Measurements from ENCODE around the gene MRPL14. TPM values are rescaled to one million over a fixed set of nuclear protein-coding genes. Genes with fewer than 3 reads are reported as not detected.

Gene MRPL14
- polyA plus RNA-seq, 1 donor from 2014 or later: 70.6 TPM

DNA sequence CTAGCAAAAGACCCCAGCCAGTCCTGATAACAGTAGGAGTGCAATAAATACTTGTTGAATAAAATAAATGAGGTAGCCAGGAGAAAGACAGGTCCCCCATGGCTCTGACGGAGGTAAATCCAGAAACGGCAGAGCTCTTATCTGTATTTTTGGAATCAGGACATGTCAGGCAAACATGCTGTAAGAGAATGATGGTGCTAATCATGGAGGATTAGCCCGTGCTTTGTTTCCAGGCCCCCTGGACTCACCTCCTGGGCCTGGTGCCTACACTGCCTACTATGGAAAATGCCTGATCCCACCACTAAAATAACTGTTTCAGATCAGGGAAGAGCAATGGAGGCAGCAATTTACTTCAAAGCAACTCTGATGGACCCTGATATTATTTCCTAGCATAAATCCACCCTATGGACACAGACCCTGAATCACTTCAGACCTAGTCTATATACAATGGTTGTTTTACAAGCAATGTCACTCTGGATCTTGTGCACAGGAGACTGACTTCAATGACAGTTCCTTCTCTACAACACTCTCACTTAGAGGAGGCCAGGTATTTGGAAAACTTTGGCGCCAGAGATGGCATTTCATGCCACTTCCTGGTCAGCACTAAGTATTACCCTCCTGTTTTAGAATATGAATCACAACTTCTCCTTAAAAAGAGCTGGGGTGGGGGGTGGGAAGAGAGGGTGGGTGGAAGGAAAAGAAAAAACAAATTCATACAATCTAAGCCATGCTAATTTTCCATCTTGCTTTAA lies 6.4 kb downstream of the MRPL14 start:
- Mint-ChIP-seq H3K9me3 (no peaks in the 10 kb centered on the region), H3K27ac (peak overlapping the region in 1 of 3 donors; percentile 11), H3K27me3 (no peaks in the 10 kb centered on the region), H3K4me1 (peaks cover 37 to 57% (median 50%) of the 10 kb centered on the region in 3 donors), H3K4me3 (peak overlapping the region in 1 of 4 donors; percentile 6), H3K36me3 (peaks cover 2% of the 10 kb centered on the region)

DNA sequence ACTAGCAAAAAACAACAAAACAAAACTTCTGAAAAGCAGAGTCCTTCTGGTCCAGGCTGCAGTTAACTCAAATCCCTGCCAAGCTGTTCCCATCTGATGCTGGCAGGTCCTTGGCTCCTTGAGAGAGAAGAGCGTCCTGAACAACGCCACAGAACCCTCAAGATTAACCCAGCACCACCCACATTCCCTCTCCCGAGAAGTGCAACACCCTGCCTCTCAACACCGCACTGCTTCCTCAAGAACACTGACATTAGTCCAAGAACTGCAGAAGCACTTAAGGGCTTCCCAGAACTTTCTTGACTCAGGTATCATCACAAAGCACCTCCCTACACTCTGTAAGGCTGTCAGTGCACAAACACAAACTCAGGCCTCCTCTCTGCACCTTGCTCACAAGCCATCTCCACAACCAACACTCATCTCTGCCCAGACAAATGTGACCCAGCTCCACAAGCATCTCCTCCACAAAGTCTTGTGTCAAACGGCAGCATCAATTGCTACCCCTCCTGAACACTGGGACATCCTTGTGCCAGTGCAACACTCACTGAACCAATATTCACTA lies 7.5 kb downstream of the MRPL14 start:
- no peak overlapping the region for H3K4me3 Mint-ChIP-seq
- peak overlapping the region in 2 of 3 donors; percentile 9 to 64 for H3K27ac Mint-ChIP-seq
- peaks cover 33 to 51% (median 46%) of the 10 kb centered on the region in 3 donors for H3K4me1 Mint-ChIP-seq
- peaks cover 2% of the 10 kb centered on the region for H3K36me3 Mint-ChIP-seq
- no peaks in the 10 kb centered on the region for H3K9me3 Mint-ChIP-seq
- H3K27me3 Mint-ChIP-seq: no peaks in the 10 kb centered on the region

DNA sequence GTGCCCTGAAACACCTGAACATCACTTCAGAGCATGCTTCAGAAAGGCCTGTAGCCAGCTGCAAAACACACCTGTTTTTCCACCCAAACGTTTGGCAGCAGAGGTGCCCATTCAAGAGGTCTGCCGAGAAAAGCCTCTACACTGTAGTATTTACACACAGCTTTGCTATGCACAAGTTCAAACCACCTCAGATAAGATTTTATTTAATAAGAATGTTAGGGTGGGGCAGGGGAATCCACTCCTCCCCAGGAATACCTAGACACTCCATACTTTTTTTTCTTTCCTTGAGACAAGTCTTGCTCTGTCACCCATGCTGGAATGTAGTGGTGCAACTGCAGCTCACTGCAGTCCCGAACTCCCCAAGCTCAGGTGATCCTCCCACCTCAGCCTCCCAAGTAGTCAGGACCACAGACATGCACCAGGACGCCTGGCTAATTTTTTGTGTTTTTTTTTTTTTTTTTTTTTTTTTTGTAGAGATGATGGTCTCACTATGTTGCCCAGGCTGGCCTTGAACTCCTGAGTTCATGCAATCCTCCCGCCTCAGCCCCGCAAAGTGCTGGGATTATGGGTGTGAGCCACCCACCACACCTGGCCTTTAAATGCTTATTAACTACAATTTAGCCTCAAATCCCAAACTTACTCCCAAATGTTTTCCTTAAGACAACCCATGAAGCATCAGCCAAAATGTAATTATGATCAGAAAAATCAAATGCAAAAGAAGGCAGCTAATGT lies 9.7 kb downstream of the MRPL14 start:
- Mint-ChIP-seq H3K4me1 (peaks cover 13 to 29% (median 26%) of the 10 kb centered on the region in 3 donors), H3K9me3 (no peaks in the 10 kb centered on the region), H3K36me3 (peaks cover 2% of the 10 kb centered on the region), H3K27ac (peak overlapping the region in 1 of 3 donors; percentile 16), H3K4me3 (no peak overlapping the region), H3K27me3 (no peaks in the 10 kb centered on the region)

DNA sequence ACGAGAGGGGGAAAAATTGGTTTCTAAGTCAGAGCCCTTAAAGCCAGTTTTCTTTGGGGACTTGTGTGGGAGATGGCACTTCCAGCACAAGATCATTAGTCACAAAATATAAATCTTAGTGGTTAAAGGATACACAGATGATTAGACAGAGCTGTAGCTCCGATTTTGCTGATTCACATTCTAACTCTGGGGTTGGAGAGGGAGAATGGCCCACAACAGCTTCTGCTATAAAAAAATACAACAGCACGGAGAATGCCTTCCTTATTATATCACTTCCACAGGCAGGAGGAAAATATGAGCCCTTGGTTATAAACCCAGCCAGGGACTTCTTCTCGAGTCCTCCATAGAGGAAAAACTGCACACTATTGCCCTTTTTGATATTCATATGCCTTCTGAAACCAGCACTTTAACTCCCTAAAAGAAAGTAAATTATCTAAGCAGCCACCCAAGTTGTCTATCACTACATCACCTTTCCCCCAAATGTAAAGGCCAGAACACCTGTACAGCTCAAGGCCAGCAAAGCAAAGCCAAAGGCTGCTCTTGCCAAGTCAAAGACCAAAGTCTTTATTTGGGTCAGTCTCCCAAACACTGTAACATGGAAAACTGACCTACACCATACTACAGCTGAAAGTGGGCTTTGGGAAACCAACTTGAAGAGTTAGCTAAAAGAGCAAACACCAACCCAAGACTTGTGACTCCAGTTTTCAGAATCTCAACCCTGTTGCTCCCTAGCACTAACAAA lies 10.4 kb downstream of the MRPL14 start:
- Mint-ChIP-seq H3K27me3 (no peaks in the 10 kb centered on the region), H3K36me3 (peaks cover 2% of the 10 kb centered on the region), H3K4me1 (peaks cover 11 to 28% (median 26%) of the 10 kb centered on the region in 3 donors), H3K9me3 (no peaks in the 10 kb centered on the region), H3K27ac (peak overlapping the region; percentile 13 to 54 (median 18)), H3K4me3 (no peak overlapping the region)

DNA sequence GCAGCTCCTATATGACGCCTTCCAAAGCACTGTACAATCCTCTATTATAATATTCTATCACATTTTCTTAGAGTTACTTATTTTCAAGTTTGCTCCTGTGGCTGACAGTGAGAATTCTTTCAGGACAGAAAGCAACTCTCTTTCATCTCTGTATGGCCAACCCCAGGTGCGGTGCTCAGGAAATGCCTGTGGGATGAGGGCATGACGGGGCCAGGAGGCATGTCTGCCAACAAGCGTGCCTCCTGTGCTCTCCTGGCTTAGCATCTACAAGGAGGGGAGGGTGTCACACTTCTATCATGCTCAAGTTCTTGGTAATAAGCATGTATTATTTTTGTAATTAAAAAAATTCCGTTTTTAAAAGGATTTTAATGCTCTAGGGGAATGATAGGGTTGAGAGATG lies 11.4 kb downstream of the MRPL14 start:
- Mint-ChIP-seq H3K27ac (no peak overlapping the region), H3K36me3 (peaks cover 2% of the 10 kb centered on the region), H3K4me3 (no peak overlapping the region), H3K27me3 (no peaks in the 10 kb centered on the region), H3K4me1 (peaks cover 10 to 29% (median 24%) of the 10 kb centered on the region in 3 donors), H3K9me3 (no peaks in the 10 kb centered on the region)

DNA sequence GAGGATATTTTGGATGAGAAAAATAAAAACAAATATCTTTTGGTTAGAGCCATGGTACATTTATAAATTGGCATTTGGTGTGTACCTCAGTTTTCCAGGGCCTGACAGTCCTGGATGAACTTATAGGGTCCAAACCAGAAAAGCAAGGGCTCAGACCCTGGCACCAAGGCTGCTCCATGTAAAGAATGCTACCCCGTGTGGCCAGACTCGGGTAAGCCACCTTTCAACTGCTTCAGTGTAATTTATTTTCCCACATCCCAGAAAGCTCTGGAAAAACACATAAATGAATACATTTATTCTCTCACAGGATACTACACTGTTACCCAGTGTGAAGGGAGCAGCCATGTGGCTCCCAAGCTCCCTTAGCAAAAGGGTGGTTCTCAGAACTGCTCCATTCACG lies 13.8 kb downstream of the MRPL14 start:
- H3K4me1 Mint-ChIP-seq: peaks cover 1 to 17% (median 13%) of the 10 kb centered on the region in 3 donors
- H3K4me3 Mint-ChIP-seq: no peak overlapping the region
- H3K9me3 Mint-ChIP-seq: no peaks in the 10 kb centered on the region
- H3K27ac Mint-ChIP-seq: no peak overlapping the region
- peaks cover 2% of the 10 kb centered on the region for H3K36me3 Mint-ChIP-seq
- H3K27me3 Mint-ChIP-seq: no peaks in the 10 kb centered on the region

DNA sequence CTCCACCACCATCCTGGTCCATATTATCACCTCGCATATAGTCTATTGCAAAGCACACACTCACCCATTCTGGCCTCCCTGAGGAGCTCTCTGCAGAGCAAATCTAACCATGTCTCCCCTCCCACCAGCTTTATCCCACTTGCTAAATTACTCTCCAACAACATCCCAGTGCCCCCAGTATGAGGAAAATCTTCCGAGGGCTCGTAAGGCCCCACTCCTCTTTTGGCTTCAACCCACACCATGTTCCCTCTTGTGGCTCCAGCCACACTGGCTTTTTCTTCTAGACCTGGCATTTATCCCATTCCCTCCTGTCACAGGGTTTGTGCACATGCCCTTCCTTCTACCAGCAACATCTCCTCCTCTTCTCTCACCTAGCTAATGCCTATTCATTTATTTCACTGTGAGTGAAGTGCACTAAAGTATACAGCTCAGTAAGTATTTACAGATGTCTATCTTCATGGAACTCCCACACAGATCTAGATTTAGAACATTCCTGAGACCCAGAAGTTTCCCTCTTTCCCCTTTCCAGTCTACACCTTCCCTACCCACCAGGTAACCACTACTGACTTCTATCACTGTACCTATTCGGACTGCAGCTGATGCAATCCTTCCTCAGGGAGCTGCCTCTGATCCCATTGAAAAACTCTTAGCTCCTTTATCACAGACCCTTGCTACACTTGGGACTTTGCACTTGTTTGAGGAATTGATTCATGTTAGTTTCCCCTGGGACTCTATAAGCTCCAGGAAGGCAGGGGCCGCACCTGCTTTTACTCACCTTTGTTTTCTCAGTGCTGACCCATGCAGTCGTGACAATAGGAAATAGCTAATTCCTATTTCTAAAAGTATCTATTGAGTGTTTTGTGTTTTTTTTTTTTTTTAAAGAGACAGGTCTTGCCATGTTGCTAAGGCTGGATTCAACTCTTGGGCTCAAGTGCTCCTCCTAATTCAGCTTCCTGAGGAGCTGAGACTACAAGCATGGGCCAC lies 15.5 kb downstream of the MRPL14 start:
- no peaks in the 10 kb centered on the region for H3K27me3 Mint-ChIP-seq
- H3K27ac Mint-ChIP-seq: peak overlapping the region in 2 of 3 donors; percentile 33 to 63
- H3K9me3 Mint-ChIP-seq: no peaks in the 10 kb centered on the region
- H3K4me3 Mint-ChIP-seq: no peak overlapping the region
- H3K36me3 Mint-ChIP-seq: peaks cover 2% of the 10 kb centered on the region
- H3K4me1 Mint-ChIP-seq: peaks cover 1 to 12% (median 5%) of the 10 kb centered on the region in 3 donors

DNA sequence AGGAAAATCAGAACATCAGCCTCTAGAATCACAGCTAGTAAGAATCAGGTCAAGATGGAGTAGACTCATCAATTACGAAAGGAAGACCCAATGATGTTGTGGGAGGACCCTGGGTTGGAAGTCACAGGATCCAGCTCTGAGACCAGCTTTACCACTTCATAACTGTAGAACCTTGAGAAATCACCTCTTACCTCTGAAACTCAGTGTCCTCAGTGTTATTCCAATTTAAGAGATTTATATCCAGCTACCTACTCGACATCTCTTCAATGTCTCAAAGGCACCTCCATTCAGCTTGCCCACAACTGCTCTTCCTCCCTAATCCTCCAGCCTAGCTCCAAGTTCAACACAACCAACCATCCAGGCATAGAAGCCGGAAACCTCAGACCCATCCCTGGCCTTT lies 16.3 kb downstream of the MRPL14 start:
- Mint-ChIP-seq H3K27ac (peak overlapping the region in 2 of 3 donors; percentile 33 to 63), H3K27me3 (no peaks in the 10 kb centered on the region), H3K4me1 (peaks cover 3 to 12% (median 4%) of the 10 kb centered on the region in 3 donors), H3K36me3 (no peaks in the 10 kb centered on the region), H3K4me3 (no peak overlapping the region), H3K9me3 (no peaks in the 10 kb centered on the region)

DNA sequence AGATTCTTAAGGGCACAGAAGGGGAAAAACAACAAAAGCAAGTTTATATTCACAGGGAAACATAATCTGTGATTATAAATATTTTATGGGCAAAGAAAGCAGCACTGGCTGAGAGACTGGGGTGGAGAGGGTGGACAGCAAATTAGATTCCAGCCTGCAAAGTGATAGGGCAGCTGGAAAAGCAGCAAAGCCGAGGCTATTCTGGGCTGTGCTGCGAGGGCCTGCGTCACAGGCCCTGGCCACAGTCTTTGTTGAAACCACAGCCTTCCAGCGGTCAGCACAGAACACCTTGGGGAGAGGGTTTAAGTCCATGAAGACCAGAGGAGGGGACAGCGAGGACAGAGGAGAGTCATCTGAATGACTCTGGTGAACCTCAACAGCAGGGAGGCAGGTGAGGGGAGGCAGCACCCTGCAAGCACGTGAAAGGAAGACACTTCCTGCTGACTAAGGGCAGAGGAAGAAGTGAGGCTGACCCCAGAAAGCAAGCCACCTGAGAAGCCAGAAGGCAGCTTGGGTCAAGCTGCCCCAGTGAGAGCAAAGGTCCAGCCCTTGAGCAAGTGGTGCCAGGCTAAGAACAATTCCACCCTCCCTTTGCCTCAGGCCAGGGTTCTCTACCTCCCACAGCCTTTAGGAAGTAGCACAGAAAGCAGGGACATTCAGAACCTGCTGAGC lies 17.1 kb downstream of the MRPL14 start:
- H3K36me3 Mint-ChIP-seq: no peaks in the 10 kb centered on the region
- H3K4me1 Mint-ChIP-seq: peaks cover 4 to 10% (median 4%) of the 10 kb centered on the region in 3 donors
- H3K4me3 Mint-ChIP-seq: no peak overlapping the region
- H3K27ac Mint-ChIP-seq: peak overlapping the region in 1 of 3 donors; percentile 11
- no peaks in the 10 kb centered on the region for H3K9me3 Mint-ChIP-seq
- no peaks in the 10 kb centered on the region for H3K27me3 Mint-ChIP-seq

DNA sequence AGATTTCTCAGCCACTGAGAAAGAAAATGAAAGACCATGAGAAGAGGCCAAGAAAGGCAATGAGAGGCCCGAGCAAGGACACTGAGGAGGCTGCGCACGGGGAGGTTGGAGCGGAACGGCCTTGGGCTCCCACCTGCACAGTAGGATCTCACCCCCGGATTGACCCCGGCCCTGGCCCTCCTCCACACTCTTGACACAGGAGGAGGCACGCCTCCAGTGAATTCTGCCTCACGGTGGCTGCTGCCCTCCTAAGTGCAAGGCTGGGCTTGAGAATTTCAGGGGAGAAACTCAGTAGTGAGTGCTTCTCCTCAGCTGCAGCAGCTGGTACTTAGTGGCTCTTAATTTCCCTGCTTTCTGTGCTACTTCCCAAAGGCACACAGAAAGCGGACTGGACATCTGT lies 18.0 kb downstream of the MRPL14 start:
- Mint-ChIP-seq H3K4me3 (no peak overlapping the region), H3K4me1 (peaks cover 4 to 10% (median 4%) of the 10 kb centered on the region in 3 donors), H3K36me3 (no peaks in the 10 kb centered on the region), H3K27ac (no peak overlapping the region), H3K27me3 (no peaks in the 10 kb centered on the region), H3K9me3 (no peaks in the 10 kb centered on the region)

DNA sequence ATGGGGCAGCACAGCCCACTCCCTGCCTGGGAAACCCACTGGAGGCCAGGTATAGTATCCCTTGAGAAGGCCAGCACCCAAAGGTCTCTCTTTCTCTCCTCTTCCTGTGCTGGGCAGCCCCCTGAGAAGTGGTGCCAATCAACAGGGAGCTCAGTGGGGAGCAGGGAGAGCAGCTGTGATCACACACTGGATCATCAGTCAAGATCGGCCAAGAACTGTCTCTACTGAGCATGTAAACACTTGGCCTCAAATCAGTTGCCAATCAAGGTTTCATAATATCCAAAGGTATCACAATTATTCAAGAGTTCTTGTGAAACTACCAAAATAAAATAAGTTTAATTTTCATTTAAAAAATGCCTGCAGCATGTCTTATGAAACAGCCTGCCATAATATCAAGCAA lies 18.8 kb downstream of the MRPL14 start:
- no peak overlapping the region for H3K4me3 Mint-ChIP-seq
- H3K9me3 Mint-ChIP-seq: no peaks in the 10 kb centered on the region
- H3K36me3 Mint-ChIP-seq: no peaks in the 10 kb centered on the region
- H3K27ac Mint-ChIP-seq: no peak overlapping the region
- H3K27me3 Mint-ChIP-seq: no peaks in the 10 kb centered on the region
- peaks cover 4 to 10% (median 4%) of the 10 kb centered on the region in 3 donors for H3K4me1 Mint-ChIP-seq

DNA sequence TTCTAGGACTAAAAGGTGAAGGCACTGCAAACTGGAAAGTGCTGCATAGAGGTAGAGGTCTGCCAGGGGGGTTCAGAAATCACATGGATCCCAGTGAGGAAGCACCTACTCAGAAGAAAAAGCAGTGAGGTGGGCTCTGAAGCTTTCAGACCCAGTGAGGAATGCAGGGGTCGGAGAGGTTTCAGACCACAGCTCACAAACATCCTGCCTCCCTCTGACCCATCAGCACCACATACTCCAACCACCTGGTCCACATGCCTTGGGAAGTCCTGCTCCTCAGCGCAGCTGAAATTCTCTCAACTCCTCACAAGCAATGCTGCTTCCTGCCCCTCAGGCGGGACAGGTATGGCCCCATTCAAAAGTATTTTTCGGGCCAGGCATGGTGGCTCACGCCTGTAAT lies 20.2 kb downstream of the MRPL14 start:
- Mint-ChIP-seq H3K27ac (no peak overlapping the region), H3K4me1 (peaks cover 4 to 7% (median 6%) of the 10 kb centered on the region in 3 donors), H3K36me3 (peaks cover 2% of the 10 kb centered on the region), H3K4me3 (no peak overlapping the region), H3K27me3 (no peaks in the 10 kb centered on the region), H3K9me3 (no peaks in the 10 kb centered on the region)

DNA sequence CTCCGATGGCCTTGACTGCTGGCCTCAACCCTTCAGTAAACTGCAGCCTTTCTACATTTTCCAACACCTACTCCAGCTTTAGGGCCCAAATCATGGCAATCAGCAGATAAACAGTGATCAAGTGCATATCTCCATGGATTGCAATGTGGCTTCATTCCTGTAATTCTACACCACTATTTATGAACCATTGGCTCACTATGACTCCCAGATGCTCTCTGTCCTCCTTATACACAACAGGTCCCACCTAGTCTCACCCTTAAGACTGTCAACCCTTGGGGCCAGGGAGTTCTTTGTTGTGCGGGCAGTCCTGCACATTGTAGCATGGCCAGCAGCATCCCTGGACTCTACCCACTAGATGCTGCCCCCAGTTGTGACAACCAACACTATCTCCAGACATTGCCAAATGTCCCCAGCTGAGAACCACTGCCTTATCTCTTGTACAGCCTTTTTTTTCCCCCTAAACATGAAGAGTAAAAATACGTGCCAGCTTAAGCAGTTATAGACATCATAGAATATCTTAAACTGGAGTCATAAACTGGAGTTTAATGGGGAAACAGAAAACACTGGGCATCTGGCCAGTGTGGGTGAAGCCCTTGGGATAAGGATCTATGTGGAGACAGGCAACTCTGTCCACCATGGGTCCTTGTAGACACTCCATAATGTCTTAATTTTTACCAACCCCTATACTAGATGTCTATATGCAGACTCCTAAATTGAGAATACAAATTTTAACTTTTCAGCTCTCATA lies 21.1 kb downstream of the MRPL14 start:
- Mint-ChIP-seq H3K27ac (peak overlapping the region in 1 of 3 donors; percentile 59), H3K36me3 (peaks cover 2% of the 10 kb centered on the region), H3K4me3 (no peak overlapping the region), H3K4me1 (peaks cover 0 to 6% (median 4%) of the 10 kb centered on the region in 3 donors), H3K27me3 (no peaks in the 10 kb centered on the region), H3K9me3 (no peaks in the 10 kb centered on the region)
